Activated CD4-positive, alpha-beta T cell treated with anti-CD3 and anti-CD28 coated beads for 36 hours (primary cell): ENCODE results near the gene PAPOLA. TPM values are rescaled to one million over a fixed set of nuclear protein-coding genes. Genes with fewer than 3 reads are reported as not detected.
A peak's percentile ranks its signal among the peaks of the same experiment; 100 is the strongest.

Experiments
- ATAC-seq: fragments of 200-7000 bp; cut with Tn5 transposase; one replicate; pipeline ENCODE4 v1.10.0; 2021; ENCODE audit warnings: mild to moderate bottlenecking, moderate library complexity
- CTCF ChIA-PET: fragments of 350-600 bp; sonication (Branson Sonifier 250); formaldehyde crosslinking; loops from one replicate; lab custom pipeline; 2021; ENCODE audit warnings: antibody characterized with exemption; lab: Charles Lee
- POLR2A ChIA-PET: fragments of 350-600 bp; sonication (Branson Sonifier 250); formaldehyde crosslinking; loops from one replicate; lab custom pipeline; 2021; ENCODE audit warnings: antibody characterized with exemption, inconsistent platforms; lab: Charles Lee
- DNase-seq: peaks from one replicate; pipeline ENCODE4 v3.0.0-alpha.2; 2020
- H3K27ac Mint-ChIP-seq: one replicate; pipeline ENCODE4 v1.8.0; 2021; ENCODE audit warnings: mixed read lengths
- H3K27me3 Mint-ChIP-seq: one replicate; pipeline ENCODE4 v1.8.0; 2021; ENCODE audit warnings: mixed read lengths
- H3K36me3 Mint-ChIP-seq: one replicate; pipeline ENCODE4 v1.8.0; 2021; ENCODE audit warnings: low read depth, mixed read lengths
- H3K4me1 Mint-ChIP-seq: one replicate; pipeline ENCODE4 v1.8.0; 2021; ENCODE audit warnings: mixed read lengths
- H3K4me3 Mint-ChIP-seq: one replicate; pipeline ENCODE4 v1.8.0; 2021; ENCODE audit warnings: mild to moderate bottlenecking, moderate library complexity, mixed read lengths
- H3K9me3 Mint-ChIP-seq: one replicate; pipeline ENCODE4 v1.8.0; 2021; ENCODE audit warnings: low read depth, mixed read lengths
- intact Hi-C, 2 experiments: fragments of 100-400 bp; cut with DNase I in 1 of 2; cut with micrococcal nuclease in 1 of 2; formaldehyde crosslinking; loops; one replicate each; pipeline versions ENCODE4 v1.14.2 to v1.15.1; 2022 to 2024; cut with DNase I, micrococcal nuclease
- total RNA-seq, 2 experiments: library from RNA; stranded (reverse); gene quantifications; one replicate each; pipeline ENCODE4 v1.2.3, GENCODE V29; 2021

PAPOLA gene
- total RNA-seq, 2 experiments from 2014 or later: 190 to 205 TPM

DNA sequence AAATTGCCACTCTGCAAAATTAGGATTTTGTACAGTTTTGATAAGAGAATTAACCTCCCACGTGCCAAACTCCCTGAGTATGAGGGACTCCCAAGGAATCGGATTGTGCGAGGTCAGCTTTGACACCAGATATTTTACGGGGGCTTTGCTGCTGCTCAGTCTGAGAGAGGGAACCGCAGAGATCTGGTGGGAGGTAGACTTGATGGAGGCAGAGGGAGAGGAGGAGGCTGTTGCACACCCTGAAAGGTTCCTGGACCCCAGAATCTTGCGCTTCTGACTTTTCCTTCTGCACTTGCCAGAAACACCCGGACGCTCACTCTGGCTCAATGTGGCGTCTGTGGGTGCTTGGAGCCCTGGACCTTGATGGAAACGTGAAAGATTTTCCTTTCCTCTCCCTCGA, 83.9 kb downstream of the PAPOLA start:
- no peaks in the 10 kb centered on the region for H3K9me3 Mint-ChIP-seq
- H3K27me3 Mint-ChIP-seq: peaks cover 12% of the 10 kb centered on the region
- CTCF ChIA-PET: interaction anchor here (1.4 kb wide), 1 partner anchor 155 kb away, joined by 4 read pairs; no protein-coding TSS in a partner anchor
- no peaks in the 10 kb centered on the region for H3K4me1 Mint-ChIP-seq
- ATAC-seq (no peak), DNase-seq (no peak)
- H3K27ac Mint-ChIP-seq: no peak overlapping the region
- no peak overlapping the region for H3K4me3 Mint-ChIP-seq
- intact Hi-C loops: no loop called here
- POLR2A ChIA-PET: no interaction called here
- H3K36me3 Mint-ChIP-seq: no peaks in the 10 kb centered on the region

DNA sequence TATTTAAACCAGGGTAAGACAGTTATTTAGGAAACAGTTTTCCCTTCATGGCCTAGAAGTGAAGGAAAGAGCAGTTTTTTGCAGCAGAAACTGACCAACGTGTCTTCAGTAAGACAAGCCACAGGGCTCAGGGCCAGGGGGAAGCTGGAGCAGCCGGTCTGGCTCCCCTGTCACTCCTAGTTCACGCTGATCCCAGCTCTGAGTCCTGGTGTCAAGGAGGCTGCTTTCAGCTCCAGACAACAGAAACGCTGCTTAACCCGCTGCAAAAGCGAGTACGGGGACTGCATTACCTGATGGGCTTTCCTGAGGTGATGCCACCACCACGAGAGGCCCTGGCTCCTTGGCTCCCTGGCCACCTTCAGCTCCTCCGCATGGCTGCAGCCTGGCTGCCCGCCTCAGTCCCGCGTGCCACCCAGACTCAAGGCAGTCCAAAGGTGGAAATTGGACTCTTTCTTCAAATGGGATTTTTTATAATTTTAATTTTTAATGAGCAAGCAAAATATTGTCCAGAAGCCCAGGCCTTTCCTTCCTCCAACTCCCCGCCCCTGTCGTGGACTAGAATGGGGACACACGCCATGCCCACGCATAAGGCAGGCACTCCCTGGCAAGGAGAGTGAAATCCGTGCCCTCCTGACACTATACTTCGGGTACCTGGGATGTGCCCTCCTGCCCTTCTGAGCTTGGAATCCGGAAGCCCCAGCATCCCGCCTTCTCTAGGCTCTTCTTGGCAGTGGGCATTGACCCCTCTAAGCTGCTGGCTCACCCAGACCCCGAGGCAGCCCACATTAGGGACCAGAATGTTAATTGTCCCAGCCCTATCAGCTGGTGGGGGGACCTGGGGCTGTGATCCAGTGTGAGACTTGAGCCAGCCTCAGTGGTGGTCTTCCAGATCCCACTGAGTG, 85.0 kb downstream of the PAPOLA start:
- Mint-ChIP-seq H3K9me3 (no peaks in the 10 kb centered on the region), H3K4me1 (peaks cover 3% of the 10 kb centered on the region), H3K36me3 (no peaks in the 10 kb centered on the region), H3K27me3 (peaks cover 14% of the 10 kb centered on the region), H3K4me3 (no peak overlapping the region), H3K27ac (no peak overlapping the region)
- ATAC-seq (no peak), DNase-seq (no peak)
- ChIA-PET CTCF (interaction anchor here (0.8 to 1.4 kb wide), 2 partner anchors 153 to 154 kb away, joined by 4 to 5 read pairs; no protein-coding TSS in a partner anchor), POLR2A (no interaction called here)
- intact Hi-C loops: no loop called here

DNA sequence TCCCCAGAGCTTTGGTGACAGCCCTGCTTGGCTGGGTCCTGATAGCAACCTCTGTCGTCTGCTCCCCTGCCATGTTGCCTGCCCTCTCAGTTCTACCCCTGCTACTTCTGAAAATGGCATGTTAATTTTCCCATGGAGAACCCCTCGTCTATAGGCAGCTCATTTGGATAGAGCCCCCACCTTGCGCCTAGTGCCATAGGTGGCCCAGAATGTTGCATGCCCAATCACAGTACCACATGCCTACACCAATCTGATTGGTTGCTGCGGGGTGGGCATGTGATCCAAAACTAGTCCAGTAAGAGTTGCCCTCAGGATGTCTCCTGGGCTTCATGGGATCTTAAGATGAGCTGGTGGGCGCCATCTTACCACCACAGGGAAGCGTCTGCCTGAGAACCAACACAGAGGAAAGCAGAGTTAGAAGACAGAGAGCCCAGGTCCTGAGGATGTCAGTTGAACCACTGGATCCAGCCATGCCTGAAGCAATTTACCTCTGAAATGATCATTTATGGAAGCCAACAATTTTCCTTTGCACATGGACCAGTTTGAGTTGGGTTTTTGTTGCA, 85.7 kb downstream of the PAPOLA start:
- ChIA-PET CTCF (interaction anchor here (0.8 kb wide), 1 partner anchor 153 kb away, joined by 5 read pairs; no protein-coding TSS in a partner anchor), POLR2A (no interaction called here)
- intact Hi-C loops: no loop called here
- Mint-ChIP-seq H3K36me3 (no peaks in the 10 kb centered on the region), H3K4me3 (no peak overlapping the region), H3K27me3 (peaks cover 15% of the 10 kb centered on the region), H3K9me3 (no peaks in the 10 kb centered on the region), H3K27ac (no peak overlapping the region), H3K4me1 (peaks cover 7% of the 10 kb centered on the region)
- DNase-seq (no peak), ATAC-seq (no peak)

DNA sequence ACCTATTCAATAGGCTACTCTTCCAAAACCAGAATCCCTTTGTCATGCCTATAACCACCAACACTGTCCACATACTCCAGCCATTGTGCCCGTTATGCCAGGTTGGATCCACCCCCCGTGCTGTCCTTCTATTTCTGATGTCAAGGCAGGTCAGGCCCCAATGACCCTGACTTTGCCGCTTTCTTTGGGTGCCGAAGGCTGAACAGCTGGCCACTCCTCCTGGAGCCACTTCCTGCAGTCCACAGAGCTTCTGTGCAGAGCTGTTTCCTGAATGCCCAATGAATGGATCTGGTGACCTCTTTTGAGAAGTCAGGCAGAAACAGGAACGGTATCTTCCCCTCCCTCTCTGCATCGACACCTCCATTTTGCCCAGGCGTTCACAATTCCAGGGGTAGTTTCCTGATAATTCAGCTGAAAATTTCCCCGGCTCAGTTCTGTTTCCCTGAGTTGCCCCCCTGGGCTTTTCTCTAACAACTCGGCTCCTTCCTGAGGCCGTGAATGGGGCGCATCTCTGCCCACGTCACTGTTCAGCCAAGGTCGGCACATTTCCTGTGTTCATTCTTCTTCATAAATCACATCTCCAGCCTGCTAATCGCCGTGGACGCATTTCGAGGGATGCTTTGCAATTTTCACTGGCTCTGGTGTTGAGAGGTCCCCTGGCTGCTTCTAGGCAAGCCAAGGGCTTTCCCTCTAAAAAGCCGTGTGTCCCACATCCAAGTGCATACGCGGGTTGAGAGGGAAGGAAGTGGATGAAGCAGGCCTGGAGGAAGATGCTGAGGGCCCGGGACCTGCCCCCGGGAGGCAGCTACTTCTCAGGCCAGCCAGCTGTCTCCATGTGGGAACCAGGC, 86.5 kb downstream of the PAPOLA start:
- no peaks in the 10 kb centered on the region for H3K9me3 Mint-ChIP-seq
- ATAC-seq (no peak), DNase-seq (no peak)
- peaks cover 13% of the 10 kb centered on the region for H3K27me3 Mint-ChIP-seq
- intact Hi-C loops: no loop called here
- no peak overlapping the region for H3K4me3 Mint-ChIP-seq
- H3K27ac Mint-ChIP-seq: no peak overlapping the region
- CTCF ChIA-PET: interaction anchor here (0.6 to 1.3 kb wide), 3 partner anchors 82 to 347 kb away, joined by 3 to 4 read pairs (median 4); no protein-coding TSS in a partner anchor
- peaks cover 12% of the 10 kb centered on the region for H3K4me1 Mint-ChIP-seq
- POLR2A ChIA-PET: no interaction called here
- no peaks in the 10 kb centered on the region for H3K36me3 Mint-ChIP-seq

DNA sequence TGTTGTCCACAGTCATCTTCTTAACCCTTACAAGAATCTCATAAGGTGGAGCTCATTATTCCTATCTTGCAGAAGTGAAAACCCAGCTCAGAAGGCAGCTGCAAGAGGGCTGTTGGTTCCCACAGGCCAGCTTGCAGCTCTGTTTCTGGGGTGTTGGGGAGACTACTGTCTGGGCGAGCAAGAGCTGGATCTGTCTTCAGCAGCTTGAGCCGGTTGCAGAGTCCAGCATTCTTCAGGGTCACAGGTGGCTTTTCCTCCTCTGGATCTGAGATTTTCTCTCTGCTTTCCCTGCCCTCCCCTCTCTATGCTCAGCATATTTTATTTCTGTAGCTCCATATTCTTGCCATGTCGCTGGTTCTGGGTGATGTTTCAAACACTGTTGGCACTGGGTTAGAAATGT, 87.4 kb downstream of the PAPOLA start:
- no peaks in the 10 kb centered on the region for H3K36me3 Mint-ChIP-seq
- no peaks in the 10 kb centered on the region for H3K9me3 Mint-ChIP-seq
- intact Hi-C loops: no loop called here
- no peak overlapping the region for H3K27ac Mint-ChIP-seq
- no peak for DNase-seq
- ATAC-seq: no peak
- peaks cover 10% of the 10 kb centered on the region for H3K27me3 Mint-ChIP-seq
- POLR2A ChIA-PET: no interaction called here
- peaks cover 12% of the 10 kb centered on the region for H3K4me1 Mint-ChIP-seq
- no peak overlapping the region for H3K4me3 Mint-ChIP-seq
- CTCF ChIA-PET: interaction anchor here (0.6 to 1.3 kb wide), 5 partner anchors 18 to 346 kb away, joined by 3 to 4 read pairs (median 3); no protein-coding TSS in a partner anchor

DNA sequence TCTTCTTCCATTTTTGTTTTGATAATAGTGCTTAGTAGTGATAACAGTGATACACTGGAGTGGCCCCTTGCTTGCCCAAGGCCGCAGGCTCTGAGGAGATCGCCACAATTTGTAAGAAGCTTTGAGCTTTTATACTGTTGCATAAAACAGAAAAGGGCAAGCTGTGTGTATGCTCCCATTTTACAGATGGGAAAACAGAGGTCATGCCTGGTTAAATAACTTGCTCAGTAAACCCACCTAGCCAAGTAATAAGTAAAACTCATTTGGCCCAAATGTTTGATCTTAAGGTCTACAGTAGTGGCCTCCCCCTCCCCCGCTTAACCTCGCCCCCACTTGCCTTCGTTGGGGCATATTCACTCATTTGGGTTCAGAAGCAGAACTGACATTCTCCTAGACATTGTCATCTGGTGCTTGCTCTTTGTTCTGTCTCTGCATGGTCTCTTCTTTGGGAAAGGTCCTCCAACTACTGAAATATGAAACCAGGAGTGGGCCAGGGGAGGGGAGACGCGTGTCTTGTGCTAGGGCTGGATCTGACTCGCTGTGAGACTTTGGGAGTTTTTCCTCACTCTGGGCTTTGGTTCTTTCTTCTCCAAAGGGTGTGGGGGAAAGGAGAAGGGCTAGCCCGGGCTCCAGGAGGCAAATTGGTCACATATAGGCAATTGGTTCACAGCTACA, 88.1 kb downstream of the PAPOLA start:
- intact Hi-C loops: no loop called here
- no peak overlapping the region for H3K4me3 Mint-ChIP-seq
- no peaks in the 10 kb centered on the region for H3K9me3 Mint-ChIP-seq
- ChIA-PET POLR2A (no interaction called here), CTCF (interaction anchor here (0.6 to 1.1 kb wide), 2 partner anchors 19 to 54 kb away, joined by 3 read pairs; no protein-coding TSS in a partner anchor)
- H3K36me3 Mint-ChIP-seq: no peaks in the 10 kb centered on the region
- no peak for ATAC-seq
- no peak for DNase-seq
- peaks cover 12% of the 10 kb centered on the region for H3K4me1 Mint-ChIP-seq
- no peak overlapping the region for H3K27ac Mint-ChIP-seq
- peaks cover 6% of the 10 kb centered on the region for H3K27me3 Mint-ChIP-seq

DNA sequence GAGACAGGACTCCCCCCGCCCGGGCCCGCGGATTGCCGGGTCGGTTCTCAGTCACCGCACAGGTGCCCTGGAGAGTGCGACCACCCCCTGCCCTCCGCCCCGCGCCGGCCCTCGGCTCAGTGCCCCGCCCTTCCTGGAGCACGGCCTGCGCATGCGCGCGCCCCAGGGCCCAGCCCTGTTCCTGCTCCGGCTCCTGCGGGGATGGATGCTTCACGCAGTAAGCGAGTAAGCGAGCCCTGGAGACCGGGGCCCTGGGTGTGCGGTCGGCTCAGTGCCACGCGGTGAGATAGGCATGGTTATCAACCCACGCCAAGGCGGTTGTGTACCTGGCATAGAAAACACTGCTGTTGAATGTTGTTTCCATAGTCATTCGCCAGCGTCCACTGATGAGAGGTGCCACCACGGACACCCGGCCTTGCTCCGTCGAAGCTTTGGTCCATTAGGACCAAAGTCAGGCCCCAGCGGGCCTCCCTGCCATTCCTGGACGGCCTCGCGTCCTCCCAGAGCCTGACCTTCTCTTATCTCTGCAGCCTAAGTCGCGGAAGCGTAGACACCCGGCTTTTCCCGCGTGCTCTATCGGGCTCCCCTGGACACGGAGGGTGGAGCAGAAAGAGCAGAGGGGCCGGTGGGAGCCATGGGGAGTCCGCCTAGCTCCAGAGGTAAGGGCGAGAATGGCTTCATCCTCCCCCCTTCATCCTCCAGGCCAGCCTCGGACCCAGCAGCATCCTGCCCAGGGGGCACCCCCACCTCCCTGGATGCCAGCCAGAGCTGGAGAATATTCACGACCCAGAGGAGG, 90.6 kb downstream of the PAPOLA start:
- POLR2A ChIA-PET: no interaction called here
- CTCF ChIA-PET: interaction anchor here (1.1 kb wide), 1 partner anchor 13 kb away, joined by 3 read pairs; no protein-coding TSS in a partner anchor

DNA sequence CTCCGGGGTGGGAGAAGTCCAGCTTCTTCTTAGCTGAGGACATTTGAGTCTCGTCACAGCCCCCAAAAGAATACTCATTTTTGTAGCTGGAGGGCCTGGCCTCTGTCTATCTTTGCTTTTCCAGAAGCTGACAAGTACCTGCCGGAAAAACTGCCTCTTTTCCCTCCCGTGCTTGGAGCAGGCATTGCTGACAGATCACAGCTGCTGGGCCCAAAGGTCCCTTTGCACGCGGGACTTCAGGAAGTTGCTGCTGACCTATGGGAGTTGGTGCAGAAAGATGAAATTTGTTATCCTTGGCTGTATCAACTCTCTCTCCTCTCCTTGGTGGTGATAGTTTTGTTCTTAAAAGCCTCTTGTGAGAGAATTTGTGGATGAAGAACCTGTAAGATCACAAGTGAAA, 92.8 kb downstream of the PAPOLA start:
- Mint-ChIP-seq H3K27me3 (peaks cover 4% of the 10 kb centered on the region), H3K36me3 (no peaks in the 10 kb centered on the region), H3K9me3 (no peaks in the 10 kb centered on the region), H3K4me1 (peaks cover 12% of the 10 kb centered on the region), H3K27ac (no peak overlapping the region), H3K4me3 (no peak overlapping the region)
- ATAC-seq: no peak
- intact Hi-C loops: no loop called here
- no peak for DNase-seq
- CTCF ChIA-PET: interaction anchor here (0.5 kb wide), 1 partner anchor 821 kb away, joined by 3 read pairs; no protein-coding TSS in a partner anchor
- POLR2A ChIA-PET: no interaction called here

More for the DNA sequence above, 90.6 kb downstream of the PAPOLA start:
- ATAC-seq (peak; percentile 99), DNase-seq (peak; percentile 81)
- peak overlapping the region; percentile 31 for H3K27ac Mint-ChIP-seq
- H3K9me3 Mint-ChIP-seq: no peaks in the 10 kb centered on the region
- H3K4me1 Mint-ChIP-seq: peaks cover 12% of the 10 kb centered on the region
- H3K4me3 Mint-ChIP-seq: peak overlapping the region; percentile 70
- peaks cover 4% of the 10 kb centered on the region for H3K27me3 Mint-ChIP-seq
- no peaks in the 10 kb centered on the region for H3K36me3 Mint-ChIP-seq
- intact Hi-C loops: no loop called here

DNA sequence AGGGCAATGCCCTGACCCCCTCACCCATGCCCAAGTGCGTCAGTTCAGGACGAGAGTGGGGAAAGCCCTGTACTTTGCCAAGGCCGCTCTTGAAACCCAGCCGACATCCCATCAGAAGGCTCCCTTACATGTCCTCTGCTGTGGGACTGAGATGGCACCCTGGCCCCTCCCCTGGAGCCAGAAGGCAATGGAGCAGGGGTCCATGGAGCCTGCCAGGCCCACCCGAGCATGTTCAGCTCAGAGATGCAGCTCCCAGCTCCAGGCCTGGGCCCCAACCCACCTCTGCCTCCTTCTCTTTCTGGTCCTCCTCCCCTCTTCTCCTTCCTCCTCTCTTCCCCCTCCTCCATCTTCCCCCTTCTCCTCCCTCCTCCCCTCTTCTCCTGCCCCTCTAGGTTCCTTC, 95.5 kb downstream of the PAPOLA start:
- Mint-ChIP-seq H3K27ac (no peak overlapping the region), H3K27me3 (peaks cover 6% of the 10 kb centered on the region), H3K4me1 (peaks cover 8% of the 10 kb centered on the region), H3K9me3 (no peaks in the 10 kb centered on the region), H3K36me3 (no peaks in the 10 kb centered on the region), H3K4me3 (no peak overlapping the region)
- intact Hi-C loops: no loop called here
- ChIA-PET POLR2A (no interaction called here), CTCF (no interaction called here)
- DNase-seq (no peak), ATAC-seq (no peak)

DNA sequence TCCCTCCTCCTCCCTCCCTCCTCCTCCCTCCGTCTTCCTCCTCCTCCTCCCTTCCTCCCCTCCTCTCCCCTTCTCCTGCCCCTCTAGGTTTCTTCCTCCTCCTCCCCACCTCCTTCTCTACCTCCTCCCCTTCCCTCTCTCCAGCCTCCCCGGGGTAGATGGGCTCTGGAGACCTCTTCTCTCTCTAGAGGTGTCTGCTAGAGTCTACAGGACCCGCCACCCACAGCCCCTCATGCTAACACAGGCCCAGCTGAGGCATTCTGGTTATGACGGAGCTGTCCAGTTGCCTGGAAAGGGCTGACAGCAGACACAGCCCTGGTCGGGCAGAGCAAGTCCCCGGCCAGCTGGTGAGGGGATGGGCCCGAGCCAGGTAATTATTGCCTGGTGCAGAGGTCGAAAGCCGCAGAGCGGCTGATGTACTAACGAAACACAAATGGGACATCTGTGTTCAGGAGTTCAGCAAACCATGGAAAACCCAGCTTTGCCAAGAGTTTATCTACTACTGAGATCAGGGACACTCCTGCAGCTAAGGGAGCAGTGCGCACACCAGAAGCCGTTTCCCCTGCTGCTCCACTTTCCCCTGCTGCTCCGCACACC, 96.2 kb downstream of the PAPOLA start:
- CTCF ChIA-PET: no interaction called here
- Mint-ChIP-seq H3K4me1 (peaks cover under 1% of the 10 kb centered on the region), H3K9me3 (no peaks in the 10 kb centered on the region), H3K36me3 (no peaks in the 10 kb centered on the region), H3K4me3 (no peak overlapping the region), H3K27me3 (peaks cover 4% of the 10 kb centered on the region), H3K27ac (no peak overlapping the region)
- intact Hi-C loops: no loop called here
- DNase-seq (no peak), ATAC-seq (no peak)
- POLR2A ChIA-PET: no interaction called here
